Karpas-422 (cell line): Measurements from ENCODE around the gene TNFSF15. TPM values are rescaled to one million over a fixed set of nuclear protein-coding genes. Genes with fewer than 3 reads are reported as not detected.

Source experiments
- DNase-seq: peaks from one replicate; pipeline ENCODE4 v3.0.0-alpha.2; 2015
- H2AFZ ChIP-seq: fragments of 200-600 bp; sonication (generic); 2 replicates; pipeline ENCODE4 v1.6.1; 2014; ENCODE audit warnings: antibody characterized with exemption, low read length, mixed read lengths
- H3K27ac ChIP-seq: fragments of 200-600 bp; sonication (generic); 2 replicates; pipeline ENCODE4 v1.5.1; 2014; ENCODE audit warnings: mild to moderate bottlenecking, low read length, moderate library complexity
- H3K27me3 ChIP-seq: fragments of 200-600 bp; sonication (generic); 2 replicates; pipeline ENCODE4 v1.6.1; 2014; ENCODE audit warnings: low read length, mixed read lengths
- H3K36me3 ChIP-seq: fragments of 200-600 bp; sonication (generic); 2 replicates; pipeline ENCODE4 v1.6.1; 2014; ENCODE audit warnings: low read length, mixed read lengths; ENCODE audit not compliant: insufficient read depth
- H3K4me1 ChIP-seq: fragments of 200-600 bp; sonication (generic); 2 replicates; pipeline ENCODE4 v1.6.1; 2014; ENCODE audit warnings: mild to moderate bottlenecking, low read length, mixed read lengths
- H3K4me2 ChIP-seq: fragments of 200-600 bp; sonication (generic); 2 replicates; pipeline ENCODE4 v1.6.1; 2014; ENCODE audit warnings: low read length, low read depth, mild to moderate bottlenecking; ENCODE audit not compliant: poor library complexity, severe bottlenecking
- H3K4me3 ChIP-seq: fragments of 200-600 bp; sonication (generic); 2 replicates; pipeline ENCODE4 v1.5.1; 2014; ENCODE audit warnings: mild to moderate bottlenecking, antibody characterized with exemption, low read length, mixed read lengths
- H3K79me2 ChIP-seq: fragments of 200-600 bp; sonication (generic); 2 replicates; pipeline ENCODE4 v1.6.1; 2014; ENCODE audit warnings: mild to moderate bottlenecking, low read length, mixed read lengths
- H3K9ac ChIP-seq: fragments of 200-600 bp; sonication (generic); 2 replicates; pipeline ENCODE4 v1.6.0; 2014; ENCODE audit warnings: low read length
- H3K9me2 ChIP-seq: fragments of 200-600 bp; sonication (generic), shearing (Covaris generic); replicated peaks from 2 replicates; pipeline ENCODE4 v1.6.0; 2014; ENCODE audit warnings: mild to moderate bottlenecking, low read length, moderate library complexity; ENCODE audit not compliant: insufficient read depth
- H3K9me3 ChIP-seq: fragments of 300-700, 200-600 bp; sonication (generic); 2 replicates; pipeline ENCODE4 v1.6.1; 2014; ENCODE audit warnings: low read length, mixed read lengths
- H4K20me1 ChIP-seq: fragments of 200-600 bp; sonication (generic); 2 replicates; pipeline ENCODE4 v1.6.1; 2014; ENCODE audit warnings: mild to moderate bottlenecking, antibody characterized with exemption, low read length, low read depth; ENCODE audit not compliant: insufficient read depth
- total RNA-seq: library from RNA; depleted of rRNA; stranded (reverse); fragments of >200 nt; shearing (Covaris generic); gene quantifications from 2 replicates; pipeline ENCODE4 v1.2.3, GENCODE V29; 2014; ENCODE audit warnings: low replicate concordance

Gene TNFSF15
- total RNA-seq, 1 experiment from 2014 or later, result 32.5 TPM

- Histone ChIP-seq H3K4me1 (no peaks in the 10 kb centered on the region), H3K9me3 (no peaks in the 10 kb centered on the region), H4K20me1 (no peaks in the 10 kb centered on the region), H3K4me2 (no peak overlapping the region), H2AFZ (no peak overlapping the region), H3K36me3 (no peaks in the 10 kb centered on the region), H3K27me3 (no peaks in the 10 kb centered on the region), H3K79me2 (no peaks in the 10 kb centered on the region), H3K9ac (no peak overlapping the region), H3K9me2 (no peaks in the 10 kb centered on the region), H3K4me3 (no peak overlapping the region), H3K27ac (no peak overlapping the region)
- DNase-seq, result no peak
These were observed 24.0 kb upstream of the TNFSF15 start for GRCh38 chr9:114829574-114830440.

GRCh38 chr9:114828303-114828650, 22.4 kb upstream of the TNFSF15 start:
- Histone ChIP-seq H3K4me1 (no peaks in the 10 kb centered on the region), H3K9me2 (no peaks in the 10 kb centered on the region), H2AFZ (no peak overlapping the region), H3K9ac (no peak overlapping the region), H3K4me3 (no peak overlapping the region), H3K27me3 (0 out of 2 replicates have a peak, but pooled peaks cover 3% of the 10 kb centered on the region), H3K27ac (no peak overlapping the region), H3K9me3 (no peaks in the 10 kb centered on the region), H3K36me3 (no peaks in the 10 kb centered on the region), H4K20me1 (no peaks in the 10 kb centered on the region), H3K79me2 (no peaks in the 10 kb centered on the region), H3K4me2 (no peak overlapping the region)
- no peak for DNase-seq

- no peaks in the 10 kb centered on the region for H3K36me3 ChIP-seq
- no peak overlapping the region for H3K9ac ChIP-seq
- H3K9me3 ChIP-seq, result no peaks in the 10 kb centered on the region
- no peaks in the 10 kb centered on the region for H3K9me2 ChIP-seq
- H3K4me2 ChIP-seq, result no peak overlapping the region
- H4K20me1 ChIP-seq, result no peaks in the 10 kb centered on the region
- no peaks in the 10 kb centered on the region for H3K4me1 ChIP-seq
- 0 out of 2 replicates have a peak, but pooled peaks cover 3% of the 10 kb centered on the region for H3K27me3 ChIP-seq
- H2AFZ ChIP-seq, result no peak overlapping the region
- no peaks in the 10 kb centered on the region for H3K79me2 ChIP-seq
- no peak for DNase-seq
- H3K27ac ChIP-seq, result no peak overlapping the region
- H3K4me3 ChIP-seq, result no peak overlapping the region
These were observed 21.9 kb upstream of the TNFSF15 start for GRCh38 chr9:114827641-114828302.

- 0 out of 2 replicates have a peak, but pooled peaks cover 3% of the 10 kb centered on the region for H3K27me3 ChIP-seq
- H3K27ac ChIP-seq, result no peak overlapping the region
- H3K4me2 ChIP-seq, result no peak overlapping the region
- H3K4me3 ChIP-seq, result no peak overlapping the region
- H3K9me2 ChIP-seq, result no peaks in the 10 kb centered on the region
- H3K36me3 ChIP-seq, result no peaks in the 10 kb centered on the region
- no peaks in the 10 kb centered on the region for H3K9me3 ChIP-seq
- H3K9ac ChIP-seq, result no peak overlapping the region
- H4K20me1 ChIP-seq, result no peaks in the 10 kb centered on the region
- no peak for DNase-seq
- no peaks in the 10 kb centered on the region; the same call in 1 of the 2 replicates for H3K4me1 ChIP-seq
- H2AFZ ChIP-seq, result no peak overlapping the region
- H3K79me2 ChIP-seq, result no peaks in the 10 kb centered on the region
These were observed 20.6 kb upstream of the TNFSF15 start for GRCh38 chr9:114826431-114826830.

- Histone ChIP-seq H3K9me2 (no peaks in the 10 kb centered on the region), H3K9ac (no peak overlapping the region), H3K4me2 (no peak overlapping the region), H3K4me3 (no peak overlapping the region), H3K4me1 (no peaks in the 10 kb centered on the region; the same call in 1 of the 2 replicates), H3K9me3 (no peaks in the 10 kb centered on the region), H3K79me2 (no peaks in the 10 kb centered on the region), H3K36me3 (no peaks in the 10 kb centered on the region), H3K27ac (no peak overlapping the region), H2AFZ (no peak overlapping the region), H4K20me1 (no peaks in the 10 kb centered on the region), H3K27me3 (0 out of 2 replicates have a peak, but pooled peaks cover 3% of the 10 kb centered on the region)
- no peak for DNase-seq
These were observed 19.4 kb upstream of the TNFSF15 start for GRCh38 chr9:114825126-114825795.

- H3K4me1 ChIP-seq, result peaks cover 4% of the 10 kb centered on the region; the same call in 1 of the 2 replicates
- H3K36me3 ChIP-seq, result no peaks in the 10 kb centered on the region
- no peaks in the 10 kb centered on the region for H3K9me2 ChIP-seq
- no peaks in the 10 kb centered on the region for H4K20me1 ChIP-seq
- no peaks in the 10 kb centered on the region for H3K79me2 ChIP-seq
- no peaks in the 10 kb centered on the region for H3K9me3 ChIP-seq
- 0 out of 2 replicates have a peak, but pooled peaks cover 3% of the 10 kb centered on the region for H3K27me3 ChIP-seq
- no peak overlapping the region for H3K4me3 ChIP-seq
- no peak overlapping the region for H2AFZ ChIP-seq
- no peak overlapping the region for H3K4me2 ChIP-seq
- no peak for DNase-seq
- H3K9ac ChIP-seq, result no peak overlapping the region
- no peak overlapping the region for H3K27ac ChIP-seq
These were observed 18.3 kb upstream of the TNFSF15 start for GRCh38 chr9:114824110-114824509.

- H4K20me1 ChIP-seq, result no peaks in the 10 kb centered on the region
- no peaks in the 10 kb centered on the region for H3K9me2 ChIP-seq
- no peak overlapping the region for H3K4me3 ChIP-seq
- H3K4me1 ChIP-seq, result peaks cover 5% of the 10 kb centered on the region
- no peak for DNase-seq
- no peak overlapping the region for H3K4me2 ChIP-seq
- H2AFZ ChIP-seq, result no peak overlapping the region
- no peaks in the 10 kb centered on the region for H3K79me2 ChIP-seq
- 0 out of 2 replicates have a peak, but pooled peaks cover 3% of the 10 kb centered on the region for H3K27me3 ChIP-seq
- no peak overlapping the region for H3K9ac ChIP-seq
- no peaks in the 10 kb centered on the region for H3K36me3 ChIP-seq
- no peaks in the 10 kb centered on the region for H3K9me3 ChIP-seq
- no peak overlapping the region for H3K27ac ChIP-seq
These were observed 17.6 kb upstream of the TNFSF15 start for GRCh38 chr9:114823441-114823840.

- no peak for DNase-seq
- H3K9ac ChIP-seq, result no peak overlapping the region
- H3K36me3 ChIP-seq, result no peaks in the 10 kb centered on the region
- 0 out of 2 replicates have a peak, but pooled peaks cover 3% of the 10 kb centered on the region for H3K27me3 ChIP-seq
- H3K9me2 ChIP-seq, result no peaks in the 10 kb centered on the region
- H4K20me1 ChIP-seq, result no peaks in the 10 kb centered on the region
- H3K9me3 ChIP-seq, result no peaks in the 10 kb centered on the region
- no peak overlapping the region for H3K4me3 ChIP-seq
- H3K27ac ChIP-seq, result no peak overlapping the region
- H3K79me2 ChIP-seq, result no peaks in the 10 kb centered on the region
- H3K4me2 ChIP-seq, result no peak overlapping the region
- H2AFZ ChIP-seq, result no peak overlapping the region
- H3K4me1 ChIP-seq, result peaks cover 12% of the 10 kb centered on the region
These were observed 16.9 kb upstream of the TNFSF15 start for GRCh38 chr9:114822708-114823107.
